Trophoblast cell (in vitro differentiated cells and primary cell): Measurements from ENCODE around the gene PAX1.

Experiments used
- DNase-seq, 2 donors: peaks; one replicate each; pipeline ENCODE4 v3.0.0-alpha.2; 2016
- H2AFZ ChIP-seq: 2 replicates; pipeline ENCODE4 v1.6.1; 2013; ENCODE audit warnings: low read length, moderate library complexity, mild to moderate bottlenecking; ENCODE audit not compliant: insufficient read depth, poor library complexity
- H2AK5ac ChIP-seq: 2 replicates; pipeline ENCODE4 v1.6.1; 2013; ENCODE audit warnings: mild to moderate bottlenecking, low read length
- H2BK120ac ChIP-seq: 2 replicates; pipeline ENCODE4 v1.6.1; 2013; ENCODE audit warnings: low read length, mild to moderate bottlenecking, moderate library complexity; ENCODE audit not compliant: insufficient read depth, poor library complexity
- H2BK12ac ChIP-seq: 2 replicates; pipeline ENCODE4 v1.6.1; 2013; ENCODE audit warnings: mild to moderate bottlenecking, low read length, moderate library complexity
- H2BK5ac ChIP-seq: 2 replicates; pipeline ENCODE4 v1.6.1; 2013; ENCODE audit warnings: low read length, low read depth, moderate library complexity, mild to moderate bottlenecking; ENCODE audit not compliant: poor library complexity
- H3K14ac ChIP-seq: 2 replicates; pipeline ENCODE4 v1.6.1; 2013; ENCODE audit warnings: mild to moderate bottlenecking, low read length
- H3K18ac ChIP-seq: 2 replicates; pipeline ENCODE4 v1.6.1; 2013; ENCODE audit warnings: mild to moderate bottlenecking, low read length
- H3K23ac ChIP-seq: 2 replicates; pipeline ENCODE4 v1.6.1; 2013; ENCODE audit warnings: low read length
- H3K27ac ChIP-seq: 2 replicates; pipeline ENCODE4 v1.5.1; 2013; ENCODE audit warnings: low read depth, mild to moderate bottlenecking, inconsistent platforms, low read length, moderate library complexity
- H3K27me3 ChIP-seq: 2 replicates; pipeline ENCODE4 v1.6.1; 2013; ENCODE audit warnings: inconsistent platforms, mild to moderate bottlenecking, low read length, moderate library complexity; ENCODE audit not compliant: insufficient read depth
- H3K36me3 ChIP-seq, 2 experiments: 1 replicate in 1 of 2; 2 replicates in 1 of 2; pipeline ENCODE4 v1.6.1; 2013; ENCODE audit warnings: low read length in 2 of 2, mild to moderate bottlenecking in 2 of 2, moderate library complexity in 1 of 2; ENCODE audit not compliant: insufficient read depth in 2 of 2, control insufficient read depth in 1 of 2
- H3K4ac ChIP-seq: 2 replicates; pipeline ENCODE4 v1.6.1; 2013; ENCODE audit warnings: low read depth, mild to moderate bottlenecking, low read length, moderate library complexity
- H3K4me1 ChIP-seq, 2 experiments: 1 replicate in 1 of 2; 2 replicates in 1 of 2; pipeline ENCODE4 v1.6.1; 2013; ENCODE audit warnings: low read length in 2 of 2, mild to moderate bottlenecking in 2 of 2, moderate library complexity in 1 of 2; ENCODE audit not compliant: insufficient read depth in 2 of 2, control insufficient read depth in 1 of 2
- H3K4me2 ChIP-seq: 2 replicates; pipeline ENCODE4 v1.6.1; 2013; ENCODE audit warnings: inconsistent platforms, mild to moderate bottlenecking, low read length, moderate library complexity
- H3K4me3 ChIP-seq: 2 replicates; pipeline ENCODE4 v1.5.1; 2013; ENCODE audit warnings: mild to moderate bottlenecking, low read depth, low read length, inconsistent platforms
- H3K79me1 ChIP-seq: one replicate; pipeline ENCODE4 v1.6.1; 2013; ENCODE audit warnings: low read length
- H3K79me2 ChIP-seq: 2 replicates; pipeline ENCODE4 v1.6.1; 2013; ENCODE audit warnings: low read length, mild to moderate bottlenecking; ENCODE audit not compliant: control insufficient read depth, insufficient read depth, poor library complexity
- H3K9ac ChIP-seq: 2 replicates; pipeline ENCODE4 v1.6.1; 2013; ENCODE audit warnings: mild to moderate bottlenecking, low read length
- H3K9me3 ChIP-seq: 2 replicates; pipeline ENCODE4 v1.6.1; 2013; ENCODE audit warnings: low read depth, mild to moderate bottlenecking, control low read depth, inconsistent platforms, low read length; ENCODE audit not compliant: insufficient read depth
- H4K12ac ChIP-seq: 2 replicates; pipeline ENCODE4 v1.6.1; 2013; ENCODE audit warnings: low read depth, mild to moderate bottlenecking, low read length, moderate library complexity
- H4K8ac ChIP-seq: 2 replicates; pipeline ENCODE4 v1.6.1; 2013; ENCODE audit warnings: low read depth, mild to moderate bottlenecking, low read length, moderate library complexity
- H4K91ac ChIP-seq: one replicate; pipeline ENCODE4 v1.6.1; 2013; ENCODE audit warnings: low read depth, mild to moderate bottlenecking, low read length, moderate library complexity
- WGBS: extraction: QIAGEN DNeasy Blood & Tissue Kit; methylation state at CpG from one replicate; pipeline ENCODE4 v1.1.7; 2013; ENCODE audit warnings: missing lambda C conversion rate; ENCODE audit not compliant: insufficient read length, insufficient coverage; ENCODE audit errors: extremely low coverage; 5-methylcytosine and 5-hydroxymethylcytosine counted together

PAX1 gene

DNA sequence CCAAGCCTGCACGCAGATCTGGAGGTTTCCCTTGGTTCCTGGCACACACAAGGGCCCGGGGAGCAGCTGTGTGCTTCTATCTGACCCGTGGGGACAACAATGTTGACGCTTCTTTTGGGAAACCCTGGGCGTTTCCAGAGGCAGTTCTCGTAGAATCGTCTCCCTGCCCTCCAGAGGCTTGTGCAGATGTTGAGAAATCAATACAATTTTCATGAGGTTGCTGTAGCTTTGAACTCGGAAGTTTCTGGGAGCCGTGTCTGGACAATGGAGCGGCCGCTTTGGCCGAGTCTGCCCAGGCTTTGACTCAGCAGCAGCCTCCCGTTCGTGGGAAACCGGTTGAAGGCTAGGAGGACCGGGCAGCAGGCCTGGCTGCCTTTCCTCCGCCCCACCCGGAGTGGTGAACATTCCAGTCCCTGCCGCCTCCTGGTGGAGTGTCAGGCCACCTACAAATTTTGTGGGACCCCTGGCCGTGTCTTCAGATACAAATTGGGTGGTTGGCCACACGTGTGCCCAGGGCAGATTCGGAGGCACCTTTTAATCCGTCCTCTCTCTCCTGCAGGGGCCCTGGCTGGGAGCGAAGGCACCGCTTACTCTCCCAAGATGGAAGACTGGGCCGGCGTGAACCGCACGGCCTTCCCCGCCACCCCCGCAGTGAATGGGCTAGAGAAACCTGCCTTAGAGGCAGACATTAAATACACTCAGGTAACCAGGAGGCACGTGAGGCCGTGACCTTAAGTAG, 2.7 kb downstream of the PAX1 start:
- Histone ChIP-seq H3K79me2 (no peaks in the 10 kb centered on the region), H3K27me3 (peaks cover 81% of the 10 kb centered on the region), H3K36me3 (no peaks in the 10 kb centered on the region), H3K9ac (no peak overlapping the region), H2BK12ac (no peak overlapping the region), H3K27ac (no peak overlapping the region), H4K8ac (no peak overlapping the region), H2AFZ (no peak overlapping the region), H3K14ac (no peak overlapping the region), H3K4me3 (no peak overlapping the region), H4K91ac (no peak overlapping the region), H3K23ac (no peak overlapping the region), H3K79me1 (no peaks in the 10 kb centered on the region), H2BK120ac (no peak overlapping the region), H2AK5ac (no peak overlapping the region), H3K9me3 (peaks cover 4% of the 10 kb centered on the region), H3K4me1 (peaks cover 3 to 4% of the 10 kb centered on the region in 2 experiments), H3K4me2 (no peak overlapping the region), H2BK5ac (no peak overlapping the region), H3K4ac (no peak overlapping the region), H4K12ac (no peak overlapping the region), H3K18ac (no peak overlapping the region)
- DNase-seq: no peak
- no CpG with 5 or more reads among the region's 33 CpGs for WGBS

DNA sequence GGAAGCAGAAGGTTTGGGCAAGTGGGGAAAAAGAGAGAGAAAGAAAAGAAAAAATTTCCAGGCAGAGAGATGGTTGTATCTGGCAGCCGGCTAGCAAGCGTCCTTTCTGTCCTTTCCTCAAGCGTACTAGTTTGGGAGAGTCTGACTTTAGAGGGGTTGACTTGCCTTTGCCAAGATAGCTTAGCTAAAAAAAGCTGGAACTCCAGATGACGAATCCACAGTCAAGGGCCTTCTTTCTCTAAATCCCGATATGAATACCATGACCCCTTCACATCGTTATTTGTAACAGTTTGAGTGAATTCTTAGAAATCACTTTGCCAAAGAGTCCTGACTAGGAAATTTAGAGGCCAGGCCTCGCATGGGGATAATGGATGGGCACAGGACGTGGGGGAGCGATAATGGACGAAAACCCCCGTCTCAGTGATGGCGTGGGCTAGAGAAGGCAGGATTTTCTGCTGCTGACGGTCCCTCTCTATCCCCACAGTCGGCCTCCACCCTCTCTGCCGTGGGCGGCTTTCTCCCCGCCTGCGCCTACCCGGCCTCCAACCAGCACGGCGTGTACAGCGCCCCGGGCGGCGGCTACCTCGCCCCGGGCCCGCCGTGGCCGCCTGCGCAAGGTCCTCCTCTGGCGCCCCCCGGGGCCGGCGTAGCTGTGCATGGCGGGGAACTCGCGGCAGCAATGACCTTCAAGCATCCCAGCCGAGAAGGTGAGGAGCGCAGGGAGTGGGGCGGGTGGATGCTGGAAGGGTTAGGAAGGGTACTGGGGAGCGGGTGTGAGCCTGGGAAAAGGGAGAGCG, 3.5 kb downstream of the PAX1 start:
- no peak overlapping the region for H3K4me2 ChIP-seq
- no peak overlapping the region for H3K23ac ChIP-seq
- no peak for DNase-seq
- no peak overlapping the region for H2BK5ac ChIP-seq
- H2BK12ac ChIP-seq: no peak overlapping the region
- H4K91ac ChIP-seq: no peak overlapping the region
- no peak overlapping the region for H4K12ac ChIP-seq
- no peak overlapping the region for H3K18ac ChIP-seq
- no peak overlapping the region for H2AFZ ChIP-seq
- H3K9ac ChIP-seq: no peak overlapping the region
- H3K27ac ChIP-seq: no peak overlapping the region
- peaks cover 4% of the 10 kb centered on the region for H3K9me3 ChIP-seq
- no peak overlapping the region for H3K4ac ChIP-seq
- H4K8ac ChIP-seq: no peak overlapping the region
- no peak overlapping the region for H2AK5ac ChIP-seq
- H3K79me1 ChIP-seq: no peaks in the 10 kb centered on the region
- H3K36me3 ChIP-seq: no peaks in the 10 kb centered on the region
- no peak overlapping the region for H3K4me3 ChIP-seq
- H2BK120ac ChIP-seq: no peak overlapping the region
- H3K27me3 ChIP-seq: peaks cover 81% of the 10 kb centered on the region
- no CpG with 5 or more reads among the region's 43 CpGs for whole genome bisulfite sequencing
- H3K14ac ChIP-seq: no peak overlapping the region
- H3K4me1 ChIP-seq: peaks cover 2 to 7% of the 10 kb centered on the region in 2 experiments
- H3K79me2 ChIP-seq: no peaks in the 10 kb centered on the region

DNA sequence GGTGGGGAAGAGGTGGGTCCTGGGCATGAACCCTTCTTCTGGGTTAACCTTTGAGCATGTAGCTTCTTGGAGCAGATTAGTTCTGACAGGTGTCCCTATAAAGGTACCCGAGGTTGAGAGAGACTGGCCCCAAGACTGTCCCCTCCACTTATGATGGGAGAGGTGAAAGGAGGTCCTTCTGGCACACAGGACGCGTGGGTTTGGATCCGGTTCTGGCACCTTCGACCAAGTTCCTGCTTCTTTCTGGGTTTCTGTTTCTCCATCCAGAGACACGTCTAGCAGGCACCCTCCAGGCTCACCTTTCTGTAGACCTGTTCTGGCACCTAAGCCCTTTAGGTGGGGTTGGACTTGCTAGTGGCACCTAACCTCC, 4.1 kb downstream of the PAX1 start:
- H3K79me1 ChIP-seq: no peaks in the 10 kb centered on the region
- no peak overlapping the region for H3K4me2 ChIP-seq
- no peaks in the 10 kb centered on the region for H3K36me3 ChIP-seq
- no peak for DNase-seq
- no peak overlapping the region for H2BK5ac ChIP-seq
- H3K4me1 ChIP-seq: peaks cover 4 to 10% of the 10 kb centered on the region in 2 experiments
- no peak overlapping the region for H3K23ac ChIP-seq
- no peak overlapping the region for H2BK12ac ChIP-seq
- H3K18ac ChIP-seq: no peak overlapping the region
- H2BK120ac ChIP-seq: no peak overlapping the region
- H3K27ac ChIP-seq: no peak overlapping the region
- H3K14ac ChIP-seq: no peak overlapping the region
- H3K4me3 ChIP-seq: no peak overlapping the region
- no peak overlapping the region for H4K12ac ChIP-seq
- no peak overlapping the region for H3K9ac ChIP-seq
- WGBS: no CpG with 5 or more reads among the region's 6 CpGs
- H3K4ac ChIP-seq: no peak overlapping the region
- H3K9me3 ChIP-seq: peaks cover 9% of the 10 kb centered on the region
- H2AK5ac ChIP-seq: no peak overlapping the region
- no peak overlapping the region for H4K91ac ChIP-seq
- H3K79me2 ChIP-seq: no peaks in the 10 kb centered on the region
- no peak overlapping the region for H4K8ac ChIP-seq
- no peak overlapping the region for H2AFZ ChIP-seq
- H3K27me3 ChIP-seq: peaks cover 81% of the 10 kb centered on the region

DNA sequence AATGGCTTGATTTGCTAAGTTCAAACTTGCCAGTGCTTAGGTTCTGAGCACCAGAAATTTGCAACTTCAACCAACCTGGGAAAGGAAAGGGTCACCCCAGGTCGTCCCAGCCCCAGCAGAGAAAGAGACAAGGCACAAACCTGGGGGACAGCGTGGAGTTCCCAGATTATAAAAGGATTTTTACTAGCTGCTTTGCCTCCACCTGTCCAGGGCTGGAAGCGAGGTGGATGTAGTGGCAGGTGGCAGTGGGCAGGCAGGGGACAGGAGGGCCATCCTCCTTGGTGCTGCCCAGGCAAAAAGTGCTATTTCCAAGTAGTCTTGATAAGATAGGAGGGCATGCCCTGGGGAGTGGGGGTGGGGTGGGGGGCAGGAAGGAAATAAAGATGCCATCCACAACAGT, 4.9 kb downstream of the PAX1 start:
- DNase-seq: no peak
- no peaks in the 10 kb centered on the region for H3K36me3 ChIP-seq
- no peak overlapping the region for H3K18ac ChIP-seq
- no peak overlapping the region for H4K91ac ChIP-seq
- H4K8ac ChIP-seq: no peak overlapping the region
- no peak overlapping the region for H3K23ac ChIP-seq
- no peak overlapping the region for H2AFZ ChIP-seq
- peaks cover 4 to 10% of the 10 kb centered on the region in 2 experiments for H3K4me1 ChIP-seq
- peaks cover 9% of the 10 kb centered on the region for H3K9me3 ChIP-seq
- no peak overlapping the region for H3K14ac ChIP-seq
- no peak overlapping the region for H3K9ac ChIP-seq
- H2BK120ac ChIP-seq: no peak overlapping the region
- no peak overlapping the region for H3K4me3 ChIP-seq
- H3K27ac ChIP-seq: no peak overlapping the region
- H2BK5ac ChIP-seq: no peak overlapping the region
- no peak overlapping the region for H2AK5ac ChIP-seq
- no peaks in the 10 kb centered on the region for H3K79me1 ChIP-seq
- no peak overlapping the region for H4K12ac ChIP-seq
- no peak overlapping the region for H3K4me2 ChIP-seq
- H3K27me3 ChIP-seq: peaks cover 80% of the 10 kb centered on the region
- no CpG with 5 or more reads among the region's 3 CpGs for WGBS
- H2BK12ac ChIP-seq: no peak overlapping the region
- H3K4ac ChIP-seq: no peak overlapping the region
- H3K79me2 ChIP-seq: no peaks in the 10 kb centered on the region
